NCI-H2107 treated with DMSO at 0.1 percent for 48 hours (cell line): Measurements from ENCODE around the gene KCNA2.

Experiments
- DNase-seq: peaks from one replicate; lab custom pipeline; 2025; ENCODE audit not compliant: unreplicated experiment; lab: John Stamatoyannopoulos, UW

Gene KCNA2

DNA sequence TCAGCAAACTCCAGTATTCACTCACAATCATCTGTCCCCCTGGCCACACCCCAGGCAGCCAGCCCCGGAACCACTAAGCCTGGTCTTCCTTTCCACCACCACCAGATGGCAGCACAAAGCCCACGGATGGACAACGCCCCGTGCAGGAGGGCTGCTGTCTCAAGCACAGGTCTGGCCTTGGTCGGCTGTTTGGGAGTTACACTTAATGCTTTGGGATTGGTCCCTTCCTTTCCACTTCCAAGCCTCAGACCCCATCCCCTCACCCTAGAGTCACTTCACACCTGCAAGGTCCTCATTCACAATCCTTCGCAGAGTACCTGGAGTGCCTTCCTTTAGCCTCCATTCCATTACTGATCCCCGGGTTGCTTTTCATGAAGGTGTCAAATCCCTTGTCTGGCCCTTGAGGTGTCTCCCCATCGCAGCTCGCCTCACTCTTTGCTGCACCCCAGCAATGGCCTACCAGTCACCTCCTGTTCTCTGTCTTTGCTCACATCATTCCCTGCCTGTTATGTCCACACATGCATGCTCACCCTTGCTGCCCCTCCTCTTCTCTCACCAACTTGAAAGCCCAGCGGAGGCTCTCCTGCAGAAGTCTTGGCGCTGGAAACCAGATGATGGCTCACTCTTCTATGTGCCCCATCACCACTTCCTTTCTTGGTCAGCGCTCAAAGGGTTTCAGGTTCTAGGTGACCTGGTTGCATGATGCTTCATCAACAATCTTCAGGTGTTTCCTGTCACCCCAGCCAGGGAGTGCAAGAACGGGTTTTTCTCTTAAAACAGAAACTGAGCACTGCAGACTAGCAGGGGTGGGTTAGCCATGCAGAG lies 24.9 kb upstream of the KCNA2 start:
- peak; percentile 67 for DNase-seq

DNA sequence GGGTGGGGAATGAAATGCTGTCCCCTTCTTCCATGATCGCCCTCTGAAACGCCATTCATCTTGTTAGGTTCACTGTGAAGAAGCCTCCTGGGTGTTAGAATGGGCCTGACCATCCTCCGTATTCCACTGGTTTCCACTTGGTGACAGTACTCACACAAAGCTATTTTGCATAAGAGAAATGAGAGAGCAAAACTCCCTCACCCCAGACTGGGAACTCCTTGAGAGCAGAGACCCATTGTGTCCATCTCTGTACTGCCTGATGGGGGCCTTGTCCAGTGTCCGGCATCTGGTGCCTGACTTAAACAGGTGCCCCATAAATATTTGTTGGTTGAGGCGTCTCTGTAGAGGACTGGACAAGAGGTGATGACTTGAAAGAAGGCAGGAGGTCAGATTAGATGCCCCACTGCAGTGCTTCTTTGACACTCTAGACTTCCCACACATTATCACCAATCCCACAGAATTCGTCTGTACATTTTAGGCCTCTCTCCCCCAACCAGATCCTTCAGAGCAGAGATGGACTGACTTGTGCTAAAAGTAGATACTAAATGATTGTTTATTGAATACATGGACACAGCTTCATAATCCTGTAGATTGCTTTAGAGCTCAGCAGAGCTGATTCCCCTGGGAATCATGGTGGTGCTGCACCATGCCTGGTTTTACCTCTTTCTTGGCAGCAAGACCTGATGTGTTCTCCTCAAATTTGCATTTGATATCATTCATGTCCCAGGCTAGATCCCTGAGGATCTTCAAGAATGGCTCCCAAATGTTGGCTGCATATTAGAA lies 22.4 kb upstream of the KCNA2 start:
- no peak for DNase-seq

DNA sequence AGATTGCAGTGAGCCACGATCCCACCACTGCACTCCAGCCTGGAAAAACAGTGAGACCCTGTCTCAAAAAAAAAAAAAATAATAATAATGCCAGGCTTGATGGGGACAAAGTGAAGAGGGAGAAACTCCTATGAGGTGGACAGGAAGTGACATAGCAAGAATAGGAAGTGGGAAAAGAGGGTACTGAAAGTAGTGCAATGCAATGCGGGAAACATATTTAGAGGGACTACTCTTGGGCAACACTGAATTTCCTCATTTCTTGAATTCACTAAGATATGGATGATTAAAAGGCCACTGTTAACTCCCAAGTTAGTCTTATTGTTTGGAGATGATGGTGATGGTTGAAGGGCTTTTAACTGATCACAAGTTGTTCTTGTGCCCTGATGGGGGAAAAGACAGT lies 21.6 kb upstream of the KCNA2 start:
- no peak for DNase-seq

DNA sequence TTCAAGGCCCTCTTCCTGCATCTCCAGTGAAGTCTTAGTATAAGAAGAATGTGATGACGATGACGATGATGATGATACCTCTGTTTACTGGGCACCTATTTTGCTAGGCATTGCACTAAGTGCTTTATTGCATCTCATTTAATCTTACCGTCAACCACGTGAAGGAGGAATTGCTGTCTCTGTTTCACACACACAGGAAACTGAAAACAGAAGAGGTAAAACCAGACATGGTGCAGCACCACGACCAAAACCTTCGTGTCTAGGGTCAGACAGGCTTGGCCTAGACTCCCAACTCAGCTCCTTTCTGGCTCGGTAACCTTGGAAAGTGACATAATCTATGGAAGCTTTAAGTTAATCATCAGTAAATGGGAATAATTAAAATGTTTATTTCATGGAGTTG lies 20.7 kb upstream of the KCNA2 start:
- no peak for DNase-seq

- DNase-seq, result no peak
Observed at GRCh38 chr1:110620686-110621085, 14.5 kb upstream of the KCNA2 start.

- no peak for DNase-seq
Observed at GRCh38 chr1:110620250-110620615, 14.1 kb upstream of the KCNA2 start.

DNA sequence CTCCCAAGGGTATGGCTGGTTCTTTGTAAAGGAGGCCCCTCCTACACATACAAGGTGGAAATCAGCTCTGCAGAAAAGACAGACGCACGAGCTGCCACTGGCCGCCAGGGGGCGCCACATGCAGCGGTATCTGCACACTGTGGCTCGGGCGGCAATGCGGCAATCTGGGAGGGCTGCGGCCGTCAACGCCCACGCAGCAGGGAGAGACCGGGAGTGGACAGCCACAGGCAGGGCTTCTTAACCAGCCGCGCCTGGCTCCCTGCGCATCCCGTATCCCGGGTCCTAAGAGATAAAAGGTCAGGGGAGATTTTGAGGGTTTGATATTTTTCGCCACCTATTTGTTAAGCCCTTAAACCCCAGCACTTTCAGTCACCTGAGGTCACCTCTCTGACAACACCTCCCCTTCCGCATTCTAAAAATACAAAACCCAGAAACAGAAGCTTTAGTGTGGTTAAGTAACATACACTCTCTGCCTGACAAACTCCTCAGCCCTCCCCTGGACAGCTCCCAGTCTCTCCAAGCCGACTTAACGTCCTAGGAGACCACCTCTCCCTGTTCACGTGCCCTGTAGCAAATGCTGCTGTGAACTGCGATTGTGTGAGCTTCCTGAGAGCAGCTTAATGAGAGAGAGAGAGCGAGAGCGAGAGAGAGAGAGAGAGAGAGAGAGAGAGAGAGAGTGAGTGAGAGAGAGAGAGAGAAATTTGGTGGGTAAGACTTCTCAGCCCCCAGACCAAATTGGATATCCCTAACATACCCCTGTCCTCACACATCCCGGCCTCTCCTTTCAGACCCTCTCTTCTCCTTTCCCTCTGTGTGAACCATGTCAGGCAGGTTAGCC lies 13.5 kb upstream of the KCNA2 start:
- peak; percentile 89 for DNase-seq

- no peak for DNase-seq
Observed at GRCh38 chr1:110618668-110619067, 12.5 kb upstream of the KCNA2 start.

DNA sequence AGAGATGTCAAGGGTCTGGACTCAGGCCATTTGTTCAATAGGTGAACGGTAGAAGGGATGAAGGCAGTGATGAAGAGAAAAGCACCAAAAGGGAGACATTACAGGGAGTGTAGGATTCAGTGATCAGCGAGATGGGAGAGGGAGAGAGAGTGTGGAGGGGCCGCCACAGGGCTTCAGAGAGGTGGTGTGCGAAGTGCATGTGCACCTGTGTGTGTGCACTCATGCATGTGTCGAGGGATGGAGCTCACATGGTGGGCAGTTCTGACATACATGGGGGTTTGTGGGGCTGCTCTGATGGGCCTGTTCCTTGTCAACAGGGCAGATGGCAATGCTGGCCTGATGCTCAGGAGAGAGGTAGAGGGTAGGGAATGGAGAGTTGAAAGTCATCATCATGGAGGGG lies 11.4 kb upstream of the KCNA2 start:
- DNase-seq, result no peak

DNA sequence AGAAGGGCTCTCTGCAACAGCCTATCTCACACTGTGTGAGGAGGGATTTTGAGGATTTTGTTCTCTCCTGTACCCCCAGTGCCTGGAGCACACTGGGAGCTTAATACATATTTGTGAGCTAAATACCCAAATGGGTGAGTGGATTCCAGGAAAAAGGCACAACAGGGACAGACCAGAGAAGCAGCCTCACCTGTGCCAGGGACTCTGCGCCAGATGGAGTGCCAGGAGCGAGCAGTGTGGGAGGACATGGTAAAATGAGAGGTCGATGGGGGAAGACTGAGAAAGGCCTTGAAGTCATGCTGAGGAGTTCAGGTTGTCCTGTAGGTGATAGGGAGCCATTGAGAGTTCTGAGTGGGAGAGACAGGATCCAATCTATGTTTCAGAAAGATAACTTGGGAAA lies 11.0 kb upstream of the KCNA2 start:
- no peak for DNase-seq

- peak; percentile 89 for DNase-seq
Observed at GRCh38 chr1:110616587-110616986, 10.4 kb upstream of the KCNA2 start.

DNA sequence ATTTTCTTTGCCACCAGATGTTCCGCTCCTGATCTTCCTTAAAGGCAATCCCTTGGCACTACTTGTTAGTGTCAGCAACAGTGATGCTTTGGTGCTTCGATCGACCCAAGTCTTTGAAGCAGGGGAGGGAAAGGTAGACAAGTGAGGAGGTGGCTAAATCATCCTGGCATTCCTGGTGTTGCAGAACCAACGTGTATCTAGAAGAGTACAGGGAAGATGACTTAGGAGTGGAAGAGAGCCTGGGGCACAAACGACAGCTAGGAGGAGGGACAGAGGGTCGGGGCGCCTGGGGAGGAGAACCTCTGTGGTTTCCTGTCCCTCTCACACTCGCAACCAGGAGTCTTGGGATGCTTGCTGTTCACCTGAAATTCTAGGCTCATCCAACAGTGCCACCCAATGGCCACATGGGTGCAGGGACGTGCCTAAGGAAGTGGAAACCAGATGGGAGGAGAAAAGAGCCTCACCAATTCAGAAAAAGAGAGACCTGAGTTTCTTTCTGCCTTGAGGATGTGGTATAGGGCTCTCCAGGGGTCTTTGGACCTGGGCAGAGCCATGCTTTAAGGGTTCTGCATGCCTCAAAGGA lies 9.5 kb upstream of the KCNA2 start:
- DNase-seq, result peak; percentile 88

GRCh38 chr1:110612060-110612745 lies 6.0 kb upstream of the KCNA2 start:
- peak; percentile 45 for DNase-seq

DNA sequence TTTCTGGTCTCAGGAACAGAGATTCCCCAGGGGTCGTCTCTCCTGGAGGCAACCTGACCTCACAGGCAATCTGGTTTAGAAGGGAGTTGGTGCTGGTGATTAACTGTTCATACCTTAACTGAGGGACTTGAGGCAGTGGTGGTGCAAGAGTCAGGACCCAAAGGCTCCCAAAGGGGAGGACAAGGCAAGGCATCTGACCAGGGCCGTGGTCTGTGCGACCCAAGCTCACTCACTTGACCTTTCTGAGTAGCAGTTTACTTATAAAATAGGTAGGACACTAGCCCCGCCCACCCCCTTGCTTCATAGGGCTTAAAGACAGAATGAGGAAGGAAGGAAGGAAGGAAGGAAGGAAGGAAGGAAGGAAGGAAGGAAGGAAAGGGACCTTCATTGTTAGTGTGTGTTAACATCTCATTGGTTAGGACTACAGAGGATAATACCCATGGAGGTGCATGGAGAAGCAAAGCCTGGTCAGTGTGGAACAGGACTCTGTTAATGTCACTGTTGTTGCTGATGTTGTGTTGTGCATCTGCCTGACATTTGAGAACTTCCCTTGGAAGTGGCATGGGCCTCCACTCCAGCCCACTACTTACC lies 4.6 kb upstream of the KCNA2 start:
- DNase-seq, result no peak

- DNase-seq, result no peak
Observed at GRCh38 chr1:110610084-110610483, 3.9 kb upstream of the KCNA2 start.

- no peak for DNase-seq
Observed at GRCh38 chr1:110608247-110608646, 2.1 kb upstream of the KCNA2 start.

DNA sequence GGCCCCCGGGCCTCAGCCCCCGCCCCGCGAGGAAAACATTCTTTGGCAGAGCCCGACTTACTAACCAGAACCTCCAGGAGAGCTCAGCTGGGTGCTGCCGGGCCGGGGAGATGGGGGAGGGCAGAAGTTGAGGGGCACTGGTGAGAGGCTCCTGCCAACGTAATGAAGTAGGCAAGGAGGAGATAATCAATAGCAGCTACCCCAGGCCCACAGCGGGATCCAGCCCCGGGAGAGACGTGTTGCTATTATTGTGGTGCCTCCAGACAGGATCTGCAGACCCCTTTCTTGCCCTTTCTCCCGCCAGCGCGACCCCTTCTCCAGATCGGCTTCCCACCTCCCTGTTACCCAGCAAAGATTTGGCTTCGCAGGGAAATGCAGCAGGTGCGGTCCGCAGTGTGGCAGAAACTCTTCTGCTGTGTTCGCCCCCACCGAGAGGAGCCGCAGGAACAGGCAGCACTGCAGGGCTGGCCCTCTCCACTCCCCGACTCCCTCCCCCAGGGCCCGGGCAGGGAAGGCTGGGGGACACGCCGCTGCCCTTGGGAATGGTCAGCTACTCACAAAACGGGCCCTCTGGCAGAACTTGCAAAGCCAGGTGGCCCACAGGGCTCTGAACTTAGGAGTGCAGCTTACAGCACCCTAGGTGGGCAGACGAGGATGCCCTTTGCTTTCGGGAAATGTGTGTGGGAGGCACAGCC lies 1.5 kb upstream of the KCNA2 start:
- DNase-seq, result no peak

GRCh38 chr1:110606657-110607535 lies 738 bp upstream of the KCNA2 start:
- no peak for DNase-seq

DNA sequence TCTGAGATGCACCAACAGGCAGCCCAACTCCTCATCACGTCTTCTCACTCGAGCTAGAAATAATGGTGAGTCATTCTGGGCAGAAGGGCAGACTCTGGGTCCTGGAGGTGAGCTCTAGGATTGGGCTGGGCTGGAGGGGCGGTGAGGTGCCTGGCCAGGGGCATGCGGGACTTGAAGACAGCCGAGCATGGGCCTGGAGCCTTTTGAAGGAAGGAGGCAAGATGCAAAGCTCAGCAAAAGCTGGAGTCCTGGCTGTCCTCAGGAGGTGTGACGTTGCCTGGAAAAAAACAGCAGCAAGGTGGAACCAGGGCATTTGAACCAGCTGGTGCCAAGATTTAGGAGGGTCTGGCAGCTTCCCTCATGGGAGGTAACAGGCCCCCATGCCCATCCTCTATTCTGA lies 712 bp downstream of the KCNA2 start:
- no peak for DNase-seq
